GM18951 (cell line): ENCODE results near the gene CEP135.

Experiments
- POLR2A ChIP-seq: IDR thresholded peaks from 4 replicates; pipeline ENCODE4 v1.6.1; 2011; ENCODE audit warnings: mild to moderate bottlenecking; ENCODE audit not compliant: insufficient read length, insufficient read depth; ENCODE audit errors: extremely low read depth
- in situ Hi-C: fragments of 300-500 bp; cut with MboI; formaldehyde crosslinking; loops from one replicate; pipeline ENCODE4 v1.12.0; 2022; ENCODE audit warnings: low sequenced_read_pairs, mixed read lengths, inconsistent platforms; ENCODE audit not compliant: unreplicated experiment

CEP135 gene

GRCh38 chr4:56004235-56004634, 55.5 kb downstream of the CEP135 start:
- no peak for TF ChIP-seq POLR2A
- in situ Hi-C loops: no loop called here

GRCh38 chr4:56007154-56007553, 58.4 kb downstream of the CEP135 start:
- TF ChIP-seq POLR2A: no peak
- in situ Hi-C loops: no loop called here

DNA sequence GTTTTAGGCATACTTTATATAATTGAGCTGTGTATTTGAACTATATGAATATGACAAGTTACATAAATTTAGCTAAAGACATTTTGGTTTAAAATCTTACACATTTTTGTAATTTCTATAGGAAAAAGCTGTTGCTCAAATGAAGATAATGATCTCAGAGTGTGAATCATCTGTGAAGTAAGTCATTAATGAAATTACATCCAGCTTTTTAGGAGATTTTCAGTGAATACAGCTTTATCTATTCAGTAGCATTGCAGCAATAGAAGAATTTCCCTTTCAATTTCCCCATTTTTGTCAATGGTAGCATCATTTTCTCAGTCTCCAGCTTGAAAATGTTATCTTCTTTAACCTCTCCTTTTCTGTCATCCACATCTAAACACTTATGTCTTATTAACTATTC, 59.5 kb downstream of the CEP135 start:
- no peak for TF ChIP-seq POLR2A
- in situ Hi-C loops: no loop called here

DNA sequence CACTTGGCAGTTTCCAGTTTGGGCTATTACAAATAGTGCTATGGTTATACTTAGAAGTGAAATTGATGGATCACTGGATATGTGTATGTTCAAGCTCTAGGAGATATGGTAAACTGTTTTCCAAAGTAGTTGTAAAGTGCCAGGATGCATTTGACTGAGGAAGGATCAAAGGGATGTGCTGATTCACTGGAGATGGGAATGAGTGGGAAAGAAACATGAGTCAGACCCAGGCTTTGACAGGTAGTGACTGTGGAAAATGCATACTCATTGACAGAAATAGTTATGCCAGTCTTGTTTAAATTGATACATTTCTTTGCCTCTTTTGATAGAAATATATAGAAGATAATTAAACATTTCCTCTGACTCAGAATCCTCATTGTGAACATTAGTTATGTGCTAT, 77.9 kb downstream of the CEP135 start:
- no peak for TF ChIP-seq POLR2A
- in situ Hi-C loops: no loop called here

DNA sequence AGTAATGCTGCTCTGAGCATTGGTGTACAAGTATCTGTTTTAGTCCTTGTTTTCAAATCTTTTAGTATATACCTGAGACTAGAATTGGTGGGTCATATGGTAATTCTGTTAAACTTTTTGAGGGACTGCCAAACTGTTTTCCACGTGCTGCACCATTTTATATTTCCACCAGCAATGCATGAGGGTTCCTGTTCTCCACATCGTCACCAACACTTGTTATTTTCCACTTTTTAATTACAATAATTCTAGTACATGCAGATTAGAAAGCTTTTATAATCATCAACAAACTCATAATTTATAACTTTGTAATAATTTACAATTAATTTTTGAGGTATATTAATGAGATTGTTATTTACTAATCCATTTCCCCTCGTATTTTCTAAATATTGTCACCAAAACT, 79.4 kb downstream of the CEP135 start:
- in situ Hi-C loops: no loop called here

GRCh38 chr4:56038487-56039162, 89.9 kb downstream of the CEP135 start:
- no peak for TF ChIP-seq POLR2A
- in situ Hi-C loops: no loop called here

More for the DNA sequence above, 79.4 kb downstream of the CEP135 start:
- TF ChIP-seq POLR2A: no peak

DNA sequence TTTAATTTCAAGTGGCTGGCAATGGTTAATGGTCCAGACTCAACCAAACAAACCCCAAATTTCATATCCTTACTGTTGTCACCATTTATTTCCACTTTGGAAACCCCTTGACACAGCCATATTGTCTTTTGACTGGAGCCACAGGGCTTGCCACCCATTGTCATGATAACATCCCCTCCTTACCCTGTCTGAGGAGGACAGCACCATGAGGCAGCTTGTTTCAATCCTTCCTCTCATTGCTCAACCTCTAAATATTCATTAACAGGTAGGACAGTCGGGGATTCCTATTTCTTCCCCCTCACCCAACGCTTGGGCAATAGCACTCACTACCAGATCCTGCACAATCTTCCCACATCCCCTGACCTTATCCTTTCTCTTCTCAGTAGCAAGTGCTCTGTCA, 92.1 kb downstream of the CEP135 start:
- no peak for TF ChIP-seq POLR2A
- in situ Hi-C loops: no loop called here

GRCh38 chr4:56042225-56042624, 93.5 kb downstream of the CEP135 start:
- TF ChIP-seq POLR2A: no peak
- in situ Hi-C loops: no loop called here

- in situ Hi-C loops: no loop called here
These were observed 99.6 kb downstream of the CEP135 start for GRCh38 chr4:56048383-56048701.

DNA sequence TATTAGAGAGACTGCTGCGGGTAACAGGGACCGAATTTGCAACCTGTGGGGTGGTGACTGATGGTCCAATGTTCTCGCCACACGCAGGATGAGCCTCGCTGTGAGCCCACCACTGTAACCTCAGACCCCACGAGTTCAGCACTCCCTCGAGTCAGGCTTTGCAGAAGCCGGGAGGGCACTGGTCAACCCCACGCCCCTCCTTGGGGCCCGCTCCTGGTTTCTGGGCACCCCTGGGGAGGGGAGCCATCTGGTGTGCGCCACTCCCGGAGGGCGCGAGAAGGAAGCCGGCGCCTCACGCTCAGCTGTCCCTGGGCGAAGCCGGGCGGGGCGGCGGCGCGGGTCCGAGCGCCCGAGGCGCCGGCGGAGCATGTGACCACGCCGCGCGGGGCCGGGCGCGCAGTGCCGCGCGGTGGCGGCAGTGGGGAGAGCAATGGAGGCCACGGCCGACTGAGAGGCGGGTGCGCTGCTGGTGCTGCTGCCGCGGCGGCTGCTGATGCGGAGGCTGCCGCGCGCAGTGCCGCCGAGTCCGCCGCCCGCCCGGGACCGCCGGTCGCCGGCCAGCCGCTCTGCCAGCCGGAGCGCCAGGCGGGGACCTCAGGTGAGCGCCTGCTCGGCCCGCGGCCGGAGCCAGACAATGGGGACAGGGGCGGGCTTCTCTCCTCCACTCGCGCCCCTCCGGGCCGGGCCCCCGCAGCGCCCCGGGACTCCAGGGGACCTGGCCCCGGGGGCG, 100.1 kb downstream of the CEP135 start:
- in situ Hi-C loops: no loop called here
- no peak for TF ChIP-seq POLR2A

More at GRCh38 chr4:56048383-56048701, 99.6 kb downstream of the CEP135 start:
- TF ChIP-seq POLR2A: no peak

GRCh38 chr4:56050625-56051024, 101.9 kb downstream of the CEP135 start:
- TF ChIP-seq POLR2A: no peak
- in situ Hi-C loops: no loop called here

DNA sequence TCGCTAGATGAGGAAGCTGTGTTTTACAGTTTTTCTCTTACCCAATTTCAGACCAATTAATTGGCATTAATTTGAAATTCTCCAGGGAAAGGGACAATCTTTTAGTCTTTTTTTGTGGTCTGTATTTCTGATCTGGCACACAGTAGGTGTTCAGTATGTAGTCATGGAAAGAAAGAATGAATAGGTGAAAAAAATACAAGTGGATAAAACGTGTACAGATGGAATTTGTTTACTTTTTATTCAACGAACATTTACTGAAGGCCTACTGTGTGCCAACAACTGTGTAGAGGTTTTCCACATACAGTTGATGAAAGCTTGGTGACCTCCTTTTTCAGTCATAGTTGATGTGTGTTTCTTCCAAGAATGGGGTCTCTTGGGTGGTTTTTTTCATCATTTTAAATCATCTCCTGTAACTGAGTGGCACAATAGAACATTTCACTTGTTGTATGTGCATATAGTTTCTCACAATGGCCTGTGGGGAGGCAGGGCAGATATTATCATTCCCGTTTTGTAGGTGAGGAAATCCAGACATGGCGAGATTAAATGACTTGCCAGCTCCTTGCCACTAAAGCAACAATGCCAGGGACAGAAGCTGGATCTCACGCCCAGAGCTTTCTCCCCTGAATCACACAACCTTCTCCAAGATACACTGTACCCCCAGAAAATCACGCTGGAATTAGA, 102.4 kb downstream of the CEP135 start:
- no peak for TF ChIP-seq POLR2A
- in situ Hi-C loops: no loop called here

- in situ Hi-C loops: no loop called here
- no peak for TF ChIP-seq POLR2A
These were observed 102.9 kb downstream of the CEP135 start for GRCh38 chr4:56051710-56052075.

DNA sequence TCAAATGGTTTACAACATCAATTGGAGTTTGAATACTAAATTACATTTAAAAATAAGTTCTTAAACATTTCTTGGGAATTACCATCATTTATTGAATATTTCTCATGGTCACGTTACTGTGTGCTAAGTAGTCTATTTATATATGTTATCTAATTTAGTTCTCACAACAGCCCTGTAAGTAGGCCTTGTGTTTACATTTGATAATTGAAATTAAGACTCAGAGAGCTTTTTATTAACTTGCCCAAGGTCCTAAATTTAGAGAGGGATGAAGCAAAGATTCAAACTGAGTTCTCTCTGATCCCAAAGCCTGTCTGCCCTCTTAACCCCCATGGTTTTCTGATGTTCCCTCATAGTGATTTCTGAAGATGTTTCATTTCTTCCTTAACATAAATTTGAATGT, 103.7 kb downstream of the CEP135 start:
- in situ Hi-C loops: no loop called here
- TF ChIP-seq POLR2A: no peak
